BJ (cell line): ENCODE data around the gene ARHGAP25. TPM values are rescaled to one million over a fixed set of nuclear protein-coding genes. Genes with fewer than 3 reads are reported as not detected.

Source experiments
- CTCF ChIA-PET: fragments of 350-600 bp; formaldehyde crosslinking; extraction: SDS; loops from one replicate; lab custom pipeline; 2021; ENCODE audit warnings: antibody characterized with exemption, inconsistent platforms; lab: Yijun Ruan, JAX
- POLR2A ChIA-PET: fragments of 300-600 bp; sonication (Branson Sonifier 250); formaldehyde crosslinking; extraction: SDS; loops from one replicate; lab custom pipeline; 2021; ENCODE audit warnings: antibody characterized with exemption; lab: Charles Lee
- DNase-seq: peaks from one replicate; pipeline ENCODE4 v3.0.0-alpha.2; 2011; ENCODE audit warnings: low read depth
- H3K27me3 ChIP-seq: 2 replicates; pipeline ENCODE4 v1.6.0; 2011; ENCODE audit warnings: low read length; ENCODE audit not compliant: control insufficient read depth, insufficient read depth
- H3K36me3 ChIP-seq: 2 replicates; pipeline ENCODE4 v1.5.1; 2011; ENCODE audit warnings: low read length; ENCODE audit not compliant: control insufficient read depth, insufficient read depth
- H3K4me3 ChIP-seq: 2 replicates; pipeline ENCODE4 v1.5.1; 2011; ENCODE audit warnings: low read depth, mild to moderate bottlenecking, control low read depth, low read length
- polyA plus RNA-seq: library from polyadenylated mRNA; depleted of rRNA; stranded (reverse); fragments of >200 nt; gene quantifications from 2 replicates; pipeline ENCODE4 v1.2.3, GENCODE V29; 2011
- TF ChIP-seq, protein P1 (sequence below): IDR thresholded peaks from 2 replicates; pipeline ENCODE4 v1.5.1; 2011; ENCODE audit warnings: low read depth, mild to moderate bottlenecking, control low read depth, inconsistent platforms, low read length, moderate library complexity; ENCODE audit not compliant: insufficient read depth

Gene ARHGAP25
- polyA plus RNA-seq, 1 experiment = not detected

DNA sequence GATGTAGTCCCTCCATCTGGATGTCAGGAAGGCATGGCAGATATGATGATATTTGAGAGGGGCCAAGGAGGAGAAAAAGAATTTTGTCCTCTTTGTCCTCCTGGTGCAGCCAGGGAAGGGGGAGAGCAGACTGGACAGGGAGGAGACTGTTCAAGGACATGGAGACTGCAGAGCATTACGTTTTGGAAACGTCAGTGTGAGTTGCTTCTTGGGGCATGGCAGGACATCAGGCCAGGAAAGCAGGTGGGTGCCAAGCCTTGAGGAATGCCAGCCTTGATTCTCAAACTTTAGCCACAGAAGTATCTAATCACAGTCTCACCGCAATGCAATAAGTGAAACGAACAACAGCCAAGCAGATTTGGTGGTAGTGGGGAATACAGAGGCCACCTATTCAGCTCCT, 70.4 kb downstream of the ARHGAP25 start:
- TF ChIP-seq, protein P1, sequence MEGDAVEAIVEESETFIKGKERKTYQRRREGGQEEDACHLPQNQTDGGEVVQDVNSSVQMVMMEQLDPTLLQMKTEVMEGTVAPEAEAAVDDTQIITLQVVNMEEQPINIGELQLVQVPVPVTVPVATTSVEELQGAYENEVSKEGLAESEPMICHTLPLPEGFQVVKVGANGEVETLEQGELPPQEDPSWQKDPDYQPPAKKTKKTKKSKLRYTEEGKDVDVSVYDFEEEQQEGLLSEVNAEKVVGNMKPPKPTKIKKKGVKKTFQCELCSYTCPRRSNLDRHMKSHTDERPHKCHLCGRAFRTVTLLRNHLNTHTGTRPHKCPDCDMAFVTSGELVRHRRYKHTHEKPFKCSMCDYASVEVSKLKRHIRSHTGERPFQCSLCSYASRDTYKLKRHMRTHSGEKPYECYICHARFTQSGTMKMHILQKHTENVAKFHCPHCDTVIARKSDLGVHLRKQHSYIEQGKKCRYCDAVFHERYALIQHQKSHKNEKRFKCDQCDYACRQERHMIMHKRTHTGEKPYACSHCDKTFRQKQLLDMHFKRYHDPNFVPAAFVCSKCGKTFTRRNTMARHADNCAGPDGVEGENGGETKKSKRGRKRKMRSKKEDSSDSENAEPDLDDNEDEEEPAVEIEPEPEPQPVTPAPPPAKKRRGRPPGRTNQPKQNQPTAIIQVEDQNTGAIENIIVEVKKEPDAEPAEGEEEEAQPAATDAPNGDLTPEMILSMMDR = no peak
- Histone ChIP-seq H3K4me3 (no peak overlapping the region), H3K36me3 (no peaks in the 10 kb centered on the region), H3K27me3 (peaks cover 4% of the 10 kb centered on the region)
- ChIA-PET POLR2A (no interaction called here), CTCF (no interaction called here)
- no peak for DNase-seq

DNA sequence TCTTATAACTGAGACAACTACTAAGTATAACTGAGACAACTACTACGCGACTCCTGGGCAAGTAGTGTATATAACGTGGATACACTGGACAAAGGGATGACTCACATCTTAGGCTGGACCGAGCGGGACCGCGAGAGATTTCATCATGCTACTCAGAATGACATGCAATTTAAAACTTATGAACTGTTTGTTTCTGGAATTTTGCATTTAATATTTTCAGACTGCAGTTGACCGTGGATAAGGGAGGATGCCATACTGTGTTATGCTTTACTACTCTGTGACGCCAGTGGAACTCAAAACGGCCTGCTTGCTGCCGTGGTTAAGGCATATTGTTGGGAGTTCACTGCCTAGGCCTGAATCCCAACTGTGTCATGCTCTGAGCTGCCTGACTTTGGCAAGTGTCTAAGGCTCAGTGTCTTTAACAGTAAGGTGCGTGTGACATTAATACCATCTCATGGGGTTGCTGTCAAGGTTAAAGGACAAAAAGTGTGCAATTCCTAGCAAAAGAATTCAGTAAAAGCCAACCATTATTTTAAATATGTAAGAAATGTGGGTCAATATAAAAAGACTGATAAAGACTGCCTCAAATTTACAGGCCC, 72.0 kb downstream of the ARHGAP25 start:
- no peaks in the 10 kb centered on the region for H3K36me3 ChIP-seq
- TF ChIP-seq, protein P1 = no peak
- no peak for DNase-seq
- no peak overlapping the region for H3K4me3 ChIP-seq
- peaks cover 4% of the 10 kb centered on the region for H3K27me3 ChIP-seq
- POLR2A ChIA-PET = no interaction called here
- CTCF ChIA-PET = no interaction called here

DNA sequence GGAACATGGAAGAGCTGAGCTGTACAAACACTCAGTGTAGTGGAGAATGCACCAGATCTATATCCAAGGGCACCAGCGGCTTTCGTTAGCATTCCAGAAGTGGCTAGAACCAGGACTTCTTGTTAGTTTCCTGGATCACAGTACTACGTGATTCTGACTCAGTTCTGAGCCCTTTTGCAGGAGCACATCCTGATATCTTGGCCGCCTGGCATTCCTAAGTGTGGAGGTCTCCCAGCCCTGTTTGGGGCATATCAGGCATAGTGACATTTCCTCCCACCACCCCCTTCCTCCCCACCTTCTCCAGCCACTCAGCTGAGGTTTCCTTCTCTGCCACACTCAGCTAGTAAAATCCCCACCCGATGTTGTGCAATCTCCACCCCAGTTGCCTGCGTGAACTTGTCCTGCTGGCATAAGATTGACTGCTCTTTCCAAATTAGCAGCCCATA, 73.2 kb downstream of the ARHGAP25 start:
- Histone ChIP-seq H3K4me3 (no peak overlapping the region), H3K36me3 (no peaks in the 10 kb centered on the region), H3K27me3 (peaks cover 4% of the 10 kb centered on the region; the same call in 1 of the 2 replicates)
- ChIA-PET POLR2A (no interaction called here), CTCF (interaction anchor here (1.0 to 1.2 kb wide), 2 partner anchors 31 to 342 kb away, joined by 3 to 4 read pairs; no protein-coding TSS in a partner anchor)
- TF ChIP-seq, protein P1 = no peak
- no peak for DNase-seq

DNA sequence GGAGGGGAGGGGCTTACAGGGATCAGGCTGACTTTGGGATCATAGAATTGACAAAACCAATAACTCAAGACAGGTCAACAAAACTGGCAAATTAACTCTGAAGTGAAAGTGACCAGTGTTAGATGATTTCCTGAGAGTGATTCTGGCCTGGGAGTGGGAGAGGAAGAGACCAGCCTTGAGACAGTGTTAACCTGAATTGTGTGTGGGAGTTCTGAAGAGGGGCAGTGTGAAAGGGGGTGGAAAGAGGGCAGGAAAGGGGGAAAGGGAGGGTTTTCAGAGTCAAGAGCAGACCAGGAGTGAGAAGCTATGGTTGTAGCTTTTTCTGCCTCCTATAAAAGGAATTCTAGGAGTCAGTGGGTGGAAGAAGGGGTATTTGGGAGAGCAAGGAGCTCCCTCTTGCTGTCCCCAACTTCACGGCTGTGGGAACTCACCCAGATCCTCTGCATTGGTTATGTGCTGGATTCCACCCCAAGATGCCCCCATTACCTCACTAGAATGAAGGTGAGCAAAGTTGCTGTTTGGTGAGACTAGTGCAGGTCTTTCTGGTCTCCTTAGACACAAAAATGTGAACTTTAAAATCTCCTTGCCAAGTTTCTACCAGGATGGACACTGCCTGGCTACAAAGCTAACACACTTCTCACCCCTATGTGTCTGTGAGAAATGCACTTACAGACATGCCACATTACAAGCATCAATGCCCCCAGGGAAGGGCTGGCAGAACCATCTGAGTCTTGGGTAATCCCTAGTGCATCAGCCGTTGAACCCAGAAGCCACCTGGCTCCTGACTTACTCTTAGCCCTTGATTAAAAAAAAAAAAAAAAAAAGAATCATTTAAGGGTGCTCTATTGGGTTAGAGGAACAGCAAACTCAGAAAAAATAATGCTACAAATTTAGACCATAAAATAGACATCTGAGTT, 75.0 kb downstream of the ARHGAP25 start:
- Histone ChIP-seq H3K36me3 (no peaks in the 10 kb centered on the region), H3K4me3 (no peak overlapping the region), H3K27me3 (no peaks in the 10 kb centered on the region)
- CTCF ChIA-PET = interaction anchor here (0.7 kb wide), 1 partner anchor 10 kb away, joined by 3 read pairs; no protein-coding TSS in a partner anchor
- DNase-seq = no peak
- TF ChIP-seq, protein P1 = no peak
- POLR2A ChIA-PET = no interaction called here

DNA sequence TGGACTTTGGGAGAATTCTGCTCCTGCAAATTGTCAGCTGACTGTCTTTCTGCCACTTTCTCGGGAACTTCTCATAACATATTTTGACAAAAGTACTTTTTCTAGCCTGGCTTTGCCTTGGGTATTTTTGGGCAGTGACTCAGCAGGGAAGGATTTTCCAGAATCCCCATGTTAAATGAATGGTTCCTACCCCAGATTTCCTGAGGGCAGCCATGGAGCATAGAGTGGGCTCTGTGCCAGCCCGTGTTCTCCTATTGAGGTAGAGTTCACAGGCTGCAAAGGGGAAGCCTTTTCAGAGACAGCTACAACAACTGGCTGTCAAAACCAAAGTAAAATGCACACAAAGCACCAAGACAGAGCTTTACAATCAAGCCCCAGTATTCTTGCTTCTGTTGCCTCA, 76.8 kb downstream of the ARHGAP25 start:
- TF ChIP-seq, protein P1 = no peak
- Histone ChIP-seq H3K36me3 (no peaks in the 10 kb centered on the region), H3K27me3 (0 out of 2 replicates have a peak, but pooled peaks cover 2% of the 10 kb centered on the region), H3K4me3 (no peak overlapping the region)
- ChIA-PET CTCF (interaction anchor here (1.1 to 1.3 kb wide), 2 partner anchors 10 kb away, joined by 3 to 4 read pairs; no protein-coding TSS in a partner anchor), POLR2A (no interaction called here)
- DNase-seq = no peak
